Liver (tissue), 9 donors: ENCODE measurements around the gene BMPER. TPM values are rescaled to one million over a fixed set of nuclear protein-coding genes. Genes with fewer than 3 reads are reported as not detected.

ENCODE experiments used
- DNase-seq: peaks from one replicate; pipeline ENCODE4 v3.0.0-alpha.2; 2017; ENCODE audit warnings: low spot score
- H3K27ac ChIP-seq, 2 donors: one replicate each; pipeline ENCODE4 v1.7.0; 2013; ENCODE audit warnings: inconsistent platforms in 2 of 2, low read length in 2 of 2, control low read depth in 1 of 2, low read depth in 1 of 2, mild to moderate bottlenecking in 1 of 2
- H3K27me3 ChIP-seq, 4 donors: one replicate each; pipeline versions ENCODE4 v1.6.1 to v1.7.0; 2013; ENCODE audit warnings: low read length in 3 of 4, inconsistent platforms in 1 of 4, mild to moderate bottlenecking in 1 of 4, moderate library complexity in 1 of 4; ENCODE audit not compliant: control insufficient read depth in 4 of 4, insufficient read depth in 4 of 4
- H3K36me3 ChIP-seq, 4 donors: one replicate each; pipeline versions ENCODE4 v1.6.1 to v1.7.0; 2013; ENCODE audit warnings: low read length in 3 of 4, mild to moderate bottlenecking in 3 of 4, low read depth in 1 of 4, moderate library complexity in 1 of 4; ENCODE audit not compliant: control insufficient read depth in 4 of 4, insufficient read depth in 3 of 4
- H3K4me1 ChIP-seq, 4 donors: one replicate each; pipeline versions ENCODE4 v1.6.1 to v1.7.0; 2013; ENCODE audit warnings: low read length in 3 of 4, mild to moderate bottlenecking in 3 of 4, moderate library complexity in 1 of 4; ENCODE audit not compliant: control insufficient read depth in 4 of 4, insufficient read depth in 4 of 4
- H3K4me3 ChIP-seq, 3 donors: one replicate each; pipeline versions ENCODE4 v1.6.1 to v1.7.0; 2013; ENCODE audit warnings: low read length in 3 of 3, control low read depth in 1 of 3, low read depth in 1 of 3, mild to moderate bottlenecking in 1 of 3
- H3K9ac ChIP-seq, 2 donors: one replicate each; pipeline ENCODE4 v1.7.0; 2013; ENCODE audit warnings: low read length in 2 of 2, mild to moderate bottlenecking in 2 of 2, moderate library complexity in 2 of 2, control low read depth in 1 of 2, low read depth in 1 of 2
- H3K9me3 ChIP-seq, 4 donors: one replicate each; pipeline versions ENCODE4 v1.6.1 to v1.7.0; 2013; ENCODE audit warnings: low read length in 3 of 4; ENCODE audit not compliant: control insufficient read depth in 4 of 4
- ATF3 ChIP-seq: IDR thresholded peaks from 2 replicates; pipeline ENCODE4 v1.6.1; 2016; ENCODE audit warnings: antibody characterized with exemption
- CTCF ChIP-seq: fragments of 150-350 bp; IDR thresholded peaks from 2 replicates; pipeline ENCODE4 v1.5.1; 2017; ENCODE audit warnings: improper control_type of control experiment, low read depth, low read length; ENCODE audit not compliant: missing input control
- FOXA1 ChIP-seq: IDR thresholded peaks from 2 replicates; pipeline ENCODE4 v1.6.1; 2016; ENCODE audit warnings: antibody characterized with exemption
- FOXA2 ChIP-seq: IDR thresholded peaks from 2 replicates; pipeline ENCODE4 v1.6.1; 2016; ENCODE audit warnings: antibody characterized with exemption
- GABPA ChIP-seq, 2 donors: IDR thresholded peaks in 1 of 2; conservative IDR thresholded peaks in 1 of 2; 2 replicates each; pipeline ENCODE4 v1.6.1; 2016; ENCODE audit warnings: antibody characterized with exemption in 2 of 2, mild to moderate bottlenecking in 1 of 2, moderate library complexity in 1 of 2
- HNF4G ChIP-seq: IDR thresholded peaks from 2 replicates; pipeline ENCODE4 v1.6.1; 2016; ENCODE audit warnings: antibody characterized with exemption
- JUND ChIP-seq, 2 donors: IDR thresholded peaks; 2 replicates each; pipeline ENCODE4 v1.6.1; 2016; ENCODE audit warnings: antibody characterized with exemption in 2 of 2
- MAX ChIP-seq: IDR thresholded peaks from 2 replicates; pipeline ENCODE4 v1.6.1; 2016; ENCODE audit warnings: antibody characterized with exemption
- NR2F2 ChIP-seq: IDR thresholded peaks from 2 replicates; pipeline ENCODE4 v1.6.1; 2016; ENCODE audit warnings: antibody characterized with exemption
- RAD21 ChIP-seq, 2 donors: IDR thresholded peaks; 2 replicates each; pipeline ENCODE4 v1.6.1; 2016; ENCODE audit warnings: antibody characterized with exemption in 2 of 2, mild to moderate bottlenecking in 2 of 2
- RXRA ChIP-seq, 2 donors: IDR thresholded peaks; 2 replicates each; pipeline ENCODE4 v1.6.1; 2017 to 2018; ENCODE audit warnings: antibody characterized with exemption in 2 of 2, mild to moderate bottlenecking in 1 of 2
- SP1 ChIP-seq: IDR thresholded peaks from 2 replicates; pipeline ENCODE4 v1.6.1; 2018; ENCODE audit warnings: antibody characterized with exemption, mild to moderate bottlenecking
- TAF1 ChIP-seq: conservative IDR thresholded peaks from 2 replicates; pipeline ENCODE4 v1.6.1; 2016; ENCODE audit warnings: antibody characterized with exemption, mild to moderate bottlenecking
- YY1 ChIP-seq: IDR thresholded peaks from 2 replicates; pipeline ENCODE4 v1.6.1; 2016; ENCODE audit warnings: antibody characterized with exemption, mild to moderate bottlenecking
- ZBTB33 ChIP-seq: IDR thresholded peaks from 2 replicates; pipeline ENCODE4 v1.6.1; 2016; ENCODE audit warnings: antibody characterized with exemption
- WGBS: extraction: QIAGEN DNeasy Blood & Tissue Kit; methylation state at CpG from one replicate; pipeline ENCODE4 v1.1.7; 2013; 5-methylcytosine and 5-hydroxymethylcytosine counted together
- polyA plus RNA-seq, 2 donors: library from polyadenylated mRNA; stranded (reverse) in 1 of 2; unstranded in 1 of 2; fragments of 200-250 nt in 1 of 2; fragments of >200 nt in 1 of 2; fragmentation: Nextera tagmentation in 1 of 2; extraction: Ambion mirVana in 1 of 2; gene quantifications; one replicate each; pipeline versions ENCODE4 v1.2.1 to v1.2.3, GENCODE V29; 2013 to 2015
- total RNA-seq, 2 donors: library from RNA; depleted of rRNA; stranded (reverse); fragments of >200 nt; gene quantifications; one replicate each; pipeline ENCODE4 v1.2.3, GENCODE V29; 2014
- donor health status: healthy.
- donor health status: healthy.
- donor health status: healthy.
- donor health status: healthy.
- donor health status: healthy.

The BMPER gene
- total and polyA plus RNA-seq, 4 donors: 4.0 to 8.5 (median 6.2) TPM

- no peak overlapping the region for H3K9ac ChIP-seq
- H3K27me3 ChIP-seq: no peaks in the 10 kb centered on the region
- TF ChIP-seq HNF4G: no peak
- TF ChIP-seq NR2F2: peak; percentile 24
- no peak for DNase-seq
- H3K9me3 ChIP-seq: no peaks in the 10 kb centered on the region
- H3K27ac ChIP-seq: no peak overlapping the region
- no peaks in the 10 kb centered on the region for H3K4me1 ChIP-seq
- H3K36me3 ChIP-seq: no peaks in the 10 kb centered on the region
- no peak overlapping the region for H3K4me3 ChIP-seq
- WGBS: 67% methylated on average over 1 of the region's 1 CpG
These were observed 106.4 kb downstream of the BMPER start for GRCh38 chr7:34011696-34012095.

- Histone ChIP-seq H3K36me3 (no peaks in the 10 kb centered on the region), H3K4me1 (no peaks in the 10 kb centered on the region), H3K27ac (no peak overlapping the region), H3K9me3 (no peaks in the 10 kb centered on the region), H3K4me3 (no peak overlapping the region), H3K9ac (no peak overlapping the region), H3K27me3 (no peaks in the 10 kb centered on the region)
- no peak for DNase-seq
- 99% methylated on average over 1 of the region's 1 CpG for WGBS
- TF ChIP-seq JUND (IDR thresholded peaks at IDR 0.05) (no peak), MAX (no peak), SP1 (no peak), YY1 (no peak), ATF3 (no peak), ZBTB33 (no peak), RXRA (IDR thresholded peaks at IDR 0.05) (no peak), RAD21 (IDR thresholded peaks at IDR 0.05) (no peak)
These were observed 108.1 kb downstream of the BMPER start for GRCh38 chr7:34013421-34013820.

- H3K4me1 ChIP-seq: no peaks in the 10 kb centered on the region
- TF ChIP-seq CTCF (no peak), JUND (IDR thresholded peaks at IDR 0.05) (no peak), GABPA (IDR thresholded peaks at IDR 0.05 in 1 of 2, conservative IDR thresholded peaks at IDR 0.05 in 1 of 2) (no peak), SP1 (no peak), FOXA1 (no peak), YY1 (no peak), RXRA (IDR thresholded peaks at IDR 0.05) (no peak), RAD21 (IDR thresholded peaks at IDR 0.05) (no peak), FOXA2 (no peak), HNF4G (no peak), TAF1 (no peak), NR2F2 (no peak)
- no peak overlapping the region for H3K4me3 ChIP-seq
- no peaks in the 10 kb centered on the region for H3K36me3 ChIP-seq
- H3K27ac ChIP-seq: no peak overlapping the region
- H3K9me3 ChIP-seq: no peaks in the 10 kb centered on the region
- WGBS: 88% methylated on average over 4 of the region's 4 CpGs
- no peaks in the 10 kb centered on the region for H3K27me3 ChIP-seq
- DNase-seq: no peak
- no peak overlapping the region for H3K9ac ChIP-seq
These were observed 110.3 kb downstream of the BMPER start for GRCh38 chr7:34015651-34016050.
